ENCODE measurements around the gene SNAPC4. TPM values are rescaled to one million over a fixed set of nuclear protein-coding genes. Genes with fewer than 3 reads are reported as not detected.
A peak's percentile ranks its signal among the peaks of the same experiment; 100 is the strongest.

SNAPC4 gene
- total and polyA plus RNA-seq, 4 donors, result 6.8 to 12.4 (median 9.8) TPM

- H3K4me3 ChIP-seq, result no peak within 1 kb of the TSS
- whole genome bisulfite sequencing, 2 donors, result 42 to 65% methylated on average over 24 to 27 of the region's 27 CpGs
- ATAC-seq (ENCODE audit: insufficient read depth, low FRiP score), result peak; percentile 53
- H3K9ac ChIP-seq (ENCODE audit: insufficient read depth in 1 of 2, low read length in 2 of 2), result no peak within 1 kb of the TSS
- H3K4me1 ChIP-seq (ENCODE audit: control insufficient read depth in 5 of 5, insufficient read depth in 5 of 5, low read length in 5 of 5), result peaks cover 0 to 19% (median 6%) of the 10 kb centered on the region in 5 donors
- peaks cover 0 to 6% (median 1%) of the 10 kb centered on the region in 4 donors for H3K36me3 ChIP-seq (ENCODE audit: control insufficient read depth in 4 of 4, insufficient read depth in 4 of 4, low read length in 4 of 4)
- H3K9me3 ChIP-seq (ENCODE audit: control insufficient read depth in 4 of 4, insufficient read depth in 3 of 4, low read length in 3 of 4), result no peaks in the 10 kb centered on the region
- TF ChIP-seq CTCF (IDR thresholded peaks at IDR 0.05; ENCODE audit: control extremely low read depth, extremely low read depth), result no peak
- peak within 1 kb of the TSS in 1 of 2 donors; percentile 52 for H3K27ac ChIP-seq (ENCODE audit: low read depth in 1 of 2, low read length in 1 of 2)
- no peaks in the 10 kb centered on the region for H3K27me3 ChIP-seq (ENCODE audit: control insufficient read depth in 3 of 3, insufficient read depth in 3 of 3, low read length in 2 of 3)
- no peak for DNase-seq
Observed at GRCh38 chr9:136373300-136374182, 26.4 kb downstream of the SNAPC4 start, which contains the start of gene CARD9. Gene CARD9 (minus strand): TSS chr9:136373669. CDS start chr9:136372078, 1,591 bp downstream.

GRCh38 chr9:136372561-136373299 lies 27.2 kb downstream of the SNAPC4 start:
- H3K9ac ChIP-seq (ENCODE audit: insufficient read depth in 1 of 2, low read length in 2 of 2), result no peak overlapping the region
- H3K9me3 ChIP-seq (ENCODE audit: control insufficient read depth in 4 of 4, insufficient read depth in 3 of 4, low read length in 3 of 4), result no peaks in the 10 kb centered on the region
- DNase-seq (peak; percentile 70 to 76 (median 76)), ATAC-seq (ENCODE audit: insufficient read depth, low FRiP score) (peak; percentile 50)
- peak overlapping the region in 1 of 2 donors; percentile 69 for H3K27ac ChIP-seq (ENCODE audit: low read depth in 1 of 2, low read length in 1 of 2)
- WGBS, 2 donors, result 7 to 18% methylated on average over 17 to 21 of the region's 21 CpGs
- peaks cover 0 to 19% (median 6%) of the 10 kb centered on the region in 5 donors for H3K4me1 ChIP-seq (ENCODE audit: control insufficient read depth in 5 of 5, insufficient read depth in 5 of 5, low read length in 5 of 5)
- no peaks in the 10 kb centered on the region for H3K27me3 ChIP-seq (ENCODE audit: control insufficient read depth in 3 of 3, insufficient read depth in 3 of 3, low read length in 2 of 3)
- H3K36me3 ChIP-seq (ENCODE audit: control insufficient read depth in 4 of 4, insufficient read depth in 4 of 4, low read length in 4 of 4), result no peaks in the 10 kb centered on the region
- no peak overlapping the region for H3K4me3 ChIP-seq
- TF ChIP-seq CTCF (IDR thresholded peaks at IDR 0.05; ENCODE audit: control extremely low read depth, extremely low read depth), result no peak

- DNase-seq, result no peak
- Histone ChIP-seq H3K27me3 (ENCODE audit: control insufficient read depth in 3 of 3, insufficient read depth in 3 of 3, low read length in 2 of 3) (no peaks in the 10 kb centered on the region), H3K27ac (ENCODE audit: low read depth in 1 of 2, low read length in 1 of 2) (peak overlapping the region in 1 of 2 donors; percentile 69), H3K4me1 (ENCODE audit: control insufficient read depth in 5 of 5, insufficient read depth in 5 of 5, low read length in 5 of 5) (peaks cover 0 to 19% (median 6%) of the 10 kb centered on the region in 5 donors), H3K36me3 (ENCODE audit: control insufficient read depth in 4 of 4, insufficient read depth in 4 of 4, low read length in 4 of 4) (no peaks in the 10 kb centered on the region), H3K4me3 (no peak overlapping the region), H3K9me3 (ENCODE audit: control insufficient read depth in 4 of 4, insufficient read depth in 3 of 4, low read length in 3 of 4) (no peaks in the 10 kb centered on the region), H3K9ac (ENCODE audit: insufficient read depth in 1 of 2, low read length in 2 of 2) (no peak overlapping the region)
- ATAC-seq (ENCODE audit: insufficient read depth, low FRiP score), result no peak
- TF ChIP-seq CTCF (IDR thresholded peaks at IDR 0.05; ENCODE audit: control extremely low read depth, extremely low read depth), result no peak
- 85 to 88% methylated on average over 19 to 21 of the region's 21 CpGs for WGBS, 2 donors
Observed at GRCh38 chr9:136372006-136372405, 28.0 kb downstream of the SNAPC4 start.

All from lung (tissue), 12 donors.